K562 (cell line): ENCODE measurements around the gene PDLIM5.

ENCODE experiments used
- GABPA ChIP-seq: fragments of 200-800 bp; sonication (Bioruptor generic); conservative IDR thresholded peaks from 2 replicates; pipeline ENCODE4 v1.6.1; 2016; ENCODE audit warnings: low read depth, missing genetic modification characterization, missing compliant biosample characterization
- GTF3C2 ChIP-seq: IDR thresholded peaks from 3 replicates; pipeline ENCODE4 v1.6.1; 2011; ENCODE audit warnings: borderline replicate concordance, mild to moderate bottlenecking, moderate library complexity; ENCODE audit not compliant: insufficient read length; ENCODE audit errors: extremely low read depth
- TAF1 ChIP-seq: IDR thresholded peaks from 2 replicates; pipeline ENCODE4 v1.6.1; 2011; ENCODE audit warnings: mild to moderate bottlenecking, low read length, moderate library complexity; ENCODE audit not compliant: insufficient read depth, control insufficient read depth, severe bottlenecking; ENCODE audit errors: extremely low read depth
- ZBTB2 ChIP-seq: fragments of 450-650 bp; IDR thresholded peaks from 2 replicates; pipeline ENCODE4 v1.6.1; 2016; ENCODE audit warnings: antibody characterized with exemption

- TF ChIP-seq GTF3C2 (no peak), GABPA (no peak), ZBTB2 (no peak), TAF1 (no peak)
These were observed 36.9 kb downstream of the PDLIM5 start for GRCh38 chr4:94488670-94489069.
